WTC11 (cell line): Measurements from ENCODE around the gene ADGRB3. TPM values are rescaled to one million over a fixed set of nuclear protein-coding genes. Genes with fewer than 3 reads are reported as not detected.
A peak's percentile ranks its signal among the peaks of the same experiment; 100 is the strongest.

Source experiments
- ATAC-seq: fragments of 200-7000 bp; cut with Tn5 transposase; 2 replicates; pipeline ENCODE4 v1.10.0; 2021; ENCODE audit warnings: mild to moderate bottlenecking, moderate library complexity
- CTCF ChIA-PET: fragments of 300-600 bp; sonication (Branson Sonifier 250); formaldehyde crosslinking; loops from one replicate; lab custom pipeline; 2021; ENCODE audit warnings: antibody characterized with exemption; lab: Charles Lee
- POLR2A ChIA-PET: fragments of 350-600 bp; sonication (Branson Sonifier 250); formaldehyde crosslinking; loops from one replicate; lab custom pipeline; 2021; ENCODE audit warnings: antibody characterized with exemption; lab: Charles Lee
- DNase-seq: peaks from one replicate; pipeline ENCODE4 v3.0.0; 2021; ENCODE audit warnings: low spot score
- H3K27ac Mint-ChIP-seq: 2 replicates; pipeline ENCODE4 v1.8.0; 2021; ENCODE audit warnings: mixed read lengths
- H3K27me3 Mint-ChIP-seq: 2 replicates; pipeline ENCODE4 v1.8.0; 2021; ENCODE audit warnings: low read depth, mild to moderate bottlenecking, moderate library complexity, mixed read lengths
- H3K36me3 Mint-ChIP-seq: 2 replicates; pipeline ENCODE4 v1.8.0; 2021; ENCODE audit warnings: mixed read lengths
- H3K4me1 Mint-ChIP-seq: 2 replicates; pipeline ENCODE4 v1.8.0; 2022; ENCODE audit warnings: mixed read lengths
- H3K4me3 Mint-ChIP-seq: 2 replicates; pipeline ENCODE4 v1.8.0; 2021; ENCODE audit warnings: mild to moderate bottlenecking, moderate library complexity, mixed read lengths
- H3K9me3 Mint-ChIP-seq: 2 replicates; pipeline ENCODE4 v1.8.0; 2021; ENCODE audit warnings: mixed read lengths
- CTCF ChIP-seq: fragments of 200-600 bp; IDR thresholded peaks from 2 replicates; pipeline ENCODE4 v1.8.0; 2022; ENCODE audit warnings: antibody characterized with exemption
- ELF4 ChIP-seq: sonication (generic); formaldehyde crosslinking; IDR thresholded peaks from 2 replicates; pipeline ENCODE4 v1.8.1; 2022; ENCODE audit warnings: low read depth, mild to moderate bottlenecking, moderate library complexity, missing genetic modification reagents
- FOXK1 ChIP-seq: sonication (generic); formaldehyde crosslinking; IDR thresholded peaks from 2 replicates; pipeline ENCODE4 v1.8.0; 2022; ENCODE audit warnings: mild to moderate bottlenecking, moderate library complexity, missing genetic modification reagents
- MAX ChIP-seq: sonication (generic); formaldehyde crosslinking; IDR thresholded peaks from 2 replicates; pipeline ENCODE4 v1.8.0; 2022; ENCODE audit warnings: mild to moderate bottlenecking, missing genetic modification reagents
- MXD4 ChIP-seq: fragments of 250-450 bp; sonication (Bioruptor Pico); IDR thresholded peaks from 2 replicates; pipeline ENCODE4 v1.8.0; 2021; ENCODE audit warnings: mild to moderate bottlenecking, moderate library complexity, borderline replicate concordance
- NFE2L1 ChIP-seq: sonication (generic); formaldehyde crosslinking; IDR thresholded peaks from 2 replicates; pipeline ENCODE4 v1.8.1; 2023; ENCODE audit warnings: missing genetic modification reagents
- OVOL2 ChIP-seq: fragments of 250-450 bp; sonication (Bioruptor Pico); IDR thresholded peaks from 2 replicates; pipeline ENCODE4 v1.9.0; 2021; ENCODE audit warnings: mild to moderate bottlenecking, borderline replicate concordance
- PRDM15 ChIP-seq: sonication (generic); formaldehyde crosslinking; IDR thresholded peaks from 2 replicates; pipeline ENCODE4 v1.8.0; 2022; ENCODE audit warnings: missing genetic modification reagents
- PRRX2 ChIP-seq: fragments of 250-450 bp; sonication (Bioruptor Pico); IDR thresholded peaks from 2 replicates; pipeline ENCODE4 v1.8.0; 2021; ENCODE audit warnings: mild to moderate bottlenecking
- TP53 ChIP-seq: sonication (generic); formaldehyde crosslinking; IDR thresholded peaks from 2 replicates; pipeline ENCODE4 v1.8.1; 2023; ENCODE audit warnings: mild to moderate bottlenecking, missing genetic modification reagents
- USF1 ChIP-seq: sonication (generic); formaldehyde crosslinking; IDR thresholded peaks from 2 replicates; pipeline ENCODE4 v1.8.0; 2022; ENCODE audit warnings: mild to moderate bottlenecking, missing genetic modification reagents
- ZNF121 ChIP-seq: sonication (generic); formaldehyde crosslinking; IDR thresholded peaks from 2 replicates; pipeline ENCODE4 v1.8.0; 2023; ENCODE audit warnings: missing genetic modification reagents
- ZNF138 ChIP-seq: sonication (generic); formaldehyde crosslinking; conservative IDR thresholded peaks from 2 replicates; pipeline ENCODE4 v1.8.1; 2022; ENCODE audit warnings: mild to moderate bottlenecking, moderate library complexity, missing genetic modification reagents
- ZNF416 ChIP-seq: fragments of 250-450 bp; sonication (Bioruptor Pico); IDR thresholded peaks from 2 replicates; pipeline ENCODE4 v1.9.0; 2021; ENCODE audit warnings: mild to moderate bottlenecking, inconsistent platforms
- total RNA-seq: library from RNA; stranded (reverse); gene quantifications from 3 replicates; pipeline ENCODE4 v1.2.3, GENCODE V29; 2021
- TF ChIP-seq, protein P1 (sequence below): sonication (generic); formaldehyde crosslinking; IDR thresholded peaks from 2 replicates; pipeline ENCODE4 v1.8.0; 2022; ENCODE audit warnings: mild to moderate bottlenecking, missing genetic modification reagents
- TF ChIP-seq, protein P2 (sequence below): sonication (generic); formaldehyde crosslinking; IDR thresholded peaks from 2 replicates; pipeline ENCODE4 v1.8.1; 2022; ENCODE audit warnings: low read depth, mild to moderate bottlenecking, moderate library complexity, missing genetic modification reagents, borderline replicate concordance

The ADGRB3 gene
- total RNA-seq, 1 experiment from 2014 or later = 1.9 TPM

- no peak for DNase-seq
- Mint-ChIP-seq H3K27ac (no peak overlapping the region), H3K4me3 (no peak overlapping the region), H3K36me3 (no peaks in the 10 kb centered on the region), H3K9me3 (peaks cover 5% of the 10 kb centered on the region)
- ChIA-PET CTCF (no interaction called here), POLR2A (no interaction called here)
- ATAC-seq = no peak
- TF ChIP-seq ZNF121 (CRISPR knock-in tag) (no peak), MAX (CRISPR knock-in tag) (no peak), FOXK1 (CRISPR knock-in tag) (no peak), PRRX2 (CRISPR knock-in tag) (no peak), NFE2L1 (CRISPR knock-in tag) (no peak), ZNF416 (CRISPR knock-in tag) (no peak), TP53 (no peak), PRDM15 (CRISPR knock-in tag) (no peak), MXD4 (CRISPR knock-in tag) (no peak), USF1 (CRISPR knock-in tag) (no peak), OVOL2 (no peak), ELF4 (no peak), ZNF138 (CRISPR knock-in tag) (no peak)
- TF ChIP-seq, protein P1, sequence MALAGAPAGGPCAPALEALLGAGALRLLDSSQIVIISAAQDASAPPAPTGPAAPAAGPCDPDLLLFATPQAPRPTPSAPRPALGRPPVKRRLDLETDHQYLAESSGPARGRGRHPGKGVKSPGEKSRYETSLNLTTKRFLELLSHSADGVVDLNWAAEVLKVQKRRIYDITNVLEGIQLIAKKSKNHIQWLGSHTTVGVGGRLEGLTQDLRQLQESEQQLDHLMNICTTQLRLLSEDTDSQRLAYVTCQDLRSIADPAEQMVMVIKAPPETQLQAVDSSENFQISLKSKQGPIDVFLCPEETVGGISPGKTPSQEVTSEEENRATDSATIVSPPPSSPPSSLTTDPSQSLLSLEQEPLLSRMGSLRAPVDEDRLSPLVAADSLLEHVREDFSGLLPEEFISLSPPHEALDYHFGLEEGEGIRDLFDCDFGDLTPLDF (CRISPR knock-in tag) = no peak
- TF ChIP-seq, protein P2, sequence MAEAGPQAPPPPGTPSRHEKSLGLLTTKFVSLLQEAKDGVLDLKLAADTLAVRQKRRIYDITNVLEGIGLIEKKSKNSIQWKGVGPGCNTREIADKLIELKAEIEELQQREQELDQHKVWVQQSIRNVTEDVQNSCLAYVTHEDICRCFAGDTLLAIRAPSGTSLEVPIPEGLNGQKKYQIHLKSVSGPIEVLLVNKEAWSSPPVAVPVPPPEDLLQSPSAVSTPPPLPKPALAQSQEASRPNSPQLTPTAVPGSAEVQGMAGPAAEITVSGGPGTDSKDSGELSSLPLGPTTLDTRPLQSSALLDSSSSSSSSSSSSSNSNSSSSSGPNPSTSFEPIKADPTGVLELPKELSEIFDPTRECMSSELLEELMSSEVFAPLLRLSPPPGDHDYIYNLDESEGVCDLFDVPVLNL = no peak
- TF ChIP-seq, all 79 proteins: peak for 0
- Mint-ChIP-seq H3K27me3 (no peaks in the 10 kb centered on the region), H3K4me1 (peaks cover 18% of the 10 kb centered on the region)
These were observed 527.7 kb downstream of the ADGRB3 start for GRCh38 chr6:69162811-69163210.

GRCh38 chr6:69164564-69165229 lies 529.6 kb downstream of the ADGRB3 start:
- Mint-ChIP-seq H3K4me1 (peaks cover 18% of the 10 kb centered on the region), H3K4me3 (no peak overlapping the region), H3K27me3 (no peaks in the 10 kb centered on the region), H3K9me3 (peaks cover 5% of the 10 kb centered on the region), H3K27ac (no peak overlapping the region), H3K36me3 (no peaks in the 10 kb centered on the region)
- ChIA-PET CTCF (interaction anchor here (0.9 to 1.5 kb wide), 7 partner anchors 9 to 264 kb away, joined by 3 to 6 read pairs (median 4); no protein-coding TSS in a partner anchor), POLR2A (no interaction called here)
- DNase-seq = no peak
- peak; percentile 98 for ATAC-seq
- TF ChIP-seq TP53 (no peak), CTCF (peak; percentile 50)
